H1 (cell line): ENCODE data around the gene C1GALT1. TPM values are rescaled to one million over a fixed set of nuclear protein-coding genes. Genes with fewer than 3 reads are reported as not detected.

ENCODE experiments used
- CTCF ChIA-PET: fragments of 300-600 bp; sonication (Branson Sonifier 250); formaldehyde crosslinking; loops from one replicate; lab custom pipeline; 2021; ENCODE audit not compliant: partially characterized antibody; lab: Charles Lee
- POLR2A ChIA-PET: fragments of 300-600 bp; sonication (Branson Sonifier 250); formaldehyde crosslinking; loops from one replicate; lab custom pipeline; 2021; ENCODE audit warnings: inconsistent platforms; ENCODE audit not compliant: partially characterized antibody; lab: Charles Lee
- DNase-seq, 2 experiments: peaks; one replicate each; pipeline versions ENCODE4 v3.0.0 to v3.0.0-alpha.2; 2010 to 2022; ENCODE audit warnings: low spot score in 2 of 2, low read depth in 1 of 2, mixed read lengths in 1 of 2
- FAIRE-seq: peaks from 2 replicates; lab custom pipeline; 2011; peaks lifted over from hg19 to GRCh38; lab: Jason Lieb, UNC
- H2AFZ ChIP-seq: 2 replicates; pipeline ENCODE4 v1.8.1; 2012; ENCODE audit warnings: low read length, inconsistent platforms
- H2AK5ac ChIP-seq: 2 replicates; pipeline ENCODE4 v1.6.1; 2013; ENCODE audit warnings: low read depth, low read length
- H2BK120ac ChIP-seq: replicated peaks from 2 replicates; pipeline ENCODE3; 2013; ENCODE audit warnings: low read depth, low read length, inconsistent platforms
- H2BK12ac ChIP-seq: 2 replicates; pipeline ENCODE4 v1.6.1; 2013; ENCODE audit warnings: low read depth, low read length
- H2BK15ac ChIP-seq: 2 replicates; pipeline ENCODE4 v1.6.1; 2013; ENCODE audit warnings: low read length
- H2BK20ac ChIP-seq: 2 replicates; pipeline ENCODE4 v1.6.1; 2013; ENCODE audit warnings: low read length
- H2BK5ac ChIP-seq: 2 replicates; pipeline ENCODE4 v1.6.1; 2013; ENCODE audit warnings: low read depth, low read length
- H3K14ac ChIP-seq: 2 replicates; pipeline ENCODE4 v1.6.1; 2013; ENCODE audit warnings: inconsistent platforms; ENCODE audit not compliant: insufficient read length
- H3K18ac ChIP-seq: 2 replicates; pipeline ENCODE4 v1.6.1; 2013; ENCODE audit warnings: low read length; ENCODE audit errors: extremely low read depth
- H3K23ac ChIP-seq: 2 replicates; pipeline ENCODE4 v1.6.1; 2013; ENCODE audit warnings: inconsistent platforms; ENCODE audit not compliant: insufficient read length
- H3K23me2 ChIP-seq: 2 replicates; pipeline ENCODE4 v1.6.1; 2013; ENCODE audit warnings: low read depth, low read length
- H3K27ac ChIP-seq: 2 replicates; pipeline ENCODE4 v1.6.1; 2011; ENCODE audit warnings: low read depth, low read length, inconsistent platforms
- H3K27me3 ChIP-seq, 4 experiments: replicated peaks in 1 of 4; 1 replicate in 1 of 4; 2 replicates in 3 of 4; pipeline versions ENCODE4 v1.6.1 to v1.8.1; 2011 to 2013; ENCODE audit warnings: low read length in 3 of 4, mild to moderate bottlenecking in 3 of 4, inconsistent platforms in 2 of 4, mixed read lengths in 2 of 4, moderate library complexity in 1 of 4; ENCODE audit not compliant: control insufficient read depth in 3 of 4, insufficient read depth in 3 of 4; ENCODE audit errors: extremely low read depth in 1 of 4
- H3K36me3 ChIP-seq, 4 experiments: 2 replicates each; pipeline versions ENCODE4 v1.6.1 to v1.8.1; 2011 to 2013; ENCODE audit warnings: mild to moderate bottlenecking in 4 of 4, low read length in 3 of 4, moderate library complexity in 2 of 4, control low read depth in 1 of 4, inconsistent platforms in 1 of 4; ENCODE audit not compliant: insufficient read depth in 4 of 4, control insufficient read depth in 2 of 4
- H3K4ac ChIP-seq: replicated peaks from 2 replicates; pipeline ENCODE3; 2013; ENCODE audit warnings: low read length, low read depth, mixed read lengths, inconsistent platforms; ENCODE audit not compliant: insufficient read length
- H3K4me1 ChIP-seq, 4 experiments: replicated peaks in 1 of 4; 1 replicate in 1 of 4; 2 replicates in 3 of 4; pipeline versions ENCODE4 v1.6.1 to v1.8.1; 2011 to 2013; ENCODE audit warnings: low read length in 3 of 4, inconsistent platforms in 2 of 4, mixed read lengths in 1 of 4; ENCODE audit not compliant: insufficient read depth in 4 of 4, control insufficient read depth in 3 of 4
- H3K4me2 ChIP-seq, 2 experiments: 2 replicates each; pipeline versions ENCODE4 v1.6.1 to v1.8.1; 2011 to 2013; ENCODE audit warnings: low read depth in 2 of 2, low read length in 2 of 2, control low read depth in 1 of 2, inconsistent platforms in 1 of 2, mild to moderate bottlenecking in 1 of 2; ENCODE audit not compliant: insufficient read depth in 1 of 2
- H3K4me3 ChIP-seq, 4 experiments: fragments of 200-600, 300-600 bp in 1 of 4; sonication (generic), shearing (Covaris generic), sonication (Bioruptor Twin) in 1 of 4; 2 replicates each; pipeline versions ENCODE4 v1.5.1 to v1.8.1; 2011 to 2016; ENCODE audit warnings: low read length in 4 of 4, low read depth in 3 of 4, control low read depth in 2 of 4, inconsistent platforms in 2 of 4, mild to moderate bottlenecking in 2 of 4, mixed read lengths in 1 of 4, moderate library complexity in 1 of 4; ENCODE audit not compliant: insufficient read depth in 2 of 4; ENCODE audit errors: extremely low read depth in 1 of 4
- H3K56ac ChIP-seq: replicated peaks from 2 replicates; pipeline ENCODE3; 2013; ENCODE audit warnings: low read depth, mild to moderate bottlenecking, mixed read lengths, low read length, inconsistent platforms; ENCODE audit not compliant: insufficient read length
- H3K79me1 ChIP-seq: 2 replicates; pipeline ENCODE4 v1.6.1; 2013; ENCODE audit warnings: low read depth, low read length, control low read depth
- H3K79me2 ChIP-seq, 2 experiments: 2 replicates each; pipeline versions ENCODE4 v1.6.1 to v1.8.1; 2012 to 2013; ENCODE audit warnings: low read length in 2 of 2, mild to moderate bottlenecking in 2 of 2, inconsistent platforms in 1 of 2; ENCODE audit not compliant: insufficient read depth in 2 of 2, control insufficient read depth in 1 of 2
- H3K9ac ChIP-seq, 4 experiments: replicated peaks in 1 of 4; 1 replicate in 1 of 4; 2 replicates in 3 of 4; pipeline versions ENCODE4 v1.6.1 to v1.8.1; 2011 to 2013; ENCODE audit warnings: low read depth in 3 of 4, low read length in 3 of 4, control low read depth in 2 of 4, mild to moderate bottlenecking in 2 of 4, moderate library complexity in 2 of 4, inconsistent platforms in 1 of 4; ENCODE audit errors: extremely low read depth in 1 of 4
- H3K9me3 ChIP-seq, 2 experiments: 2 replicates each; pipeline versions ENCODE4 v1.6.1 to v1.8.1; 2012 to 2013; ENCODE audit warnings: mild to moderate bottlenecking in 2 of 2, moderate library complexity in 2 of 2, control low read depth in 1 of 2, inconsistent platforms in 1 of 2, low read depth in 1 of 2, low read length in 1 of 2, mixed read lengths in 1 of 2; ENCODE audit not compliant: insufficient read depth in 2 of 2
- H4K20me1 ChIP-seq, 2 experiments: replicated peaks in 1 of 2; 2 replicates each; pipeline versions ENCODE3 to v1.8.1; 2011 to 2013; ENCODE audit warnings: inconsistent platforms in 2 of 2, low read length in 2 of 2, mild to moderate bottlenecking in 1 of 2; ENCODE audit not compliant: insufficient read depth in 2 of 2, control insufficient read depth in 1 of 2
- H4K5ac ChIP-seq: 2 replicates; pipeline ENCODE4 v1.6.1; 2013; ENCODE audit warnings: low read length, low read depth, mixed read lengths, inconsistent platforms; ENCODE audit not compliant: insufficient read length
- H4K8ac ChIP-seq: 2 replicates; pipeline ENCODE4 v1.8.0; 2013; ENCODE audit warnings: mild to moderate bottlenecking, moderate library complexity, low read length, inconsistent platforms; ENCODE audit not compliant: insufficient read depth; ENCODE audit errors: extremely low read depth
- H4K91ac ChIP-seq: replicated peaks from 2 replicates; pipeline ENCODE3; 2013; ENCODE audit warnings: low read length, mixed read lengths, inconsistent platforms; ENCODE audit not compliant: insufficient read length
- CHD2 ChIP-seq: IDR thresholded peaks from 2 replicates; pipeline ENCODE4 v1.6.1; 2012; ENCODE audit warnings: low read length, improper control_type of control experiment
- RNF2 ChIP-seq: fragments of 200-900, 300-1000 bp; sonication (generic); IDR thresholded peaks from 2 replicates; pipeline ENCODE4 v1.7.1; 2016; ENCODE audit warnings: borderline replicate concordance, low read depth, mild to moderate bottlenecking, antibody characterized with exemption, low read length; ENCODE audit not compliant: poor library complexity, severe bottlenecking; ENCODE audit errors: missing control alignments
- SIRT6 ChIP-seq: IDR thresholded peaks from one replicate; pipeline ENCODE4 v1.7.1; 2012; ENCODE audit warnings: low read length, inconsistent platforms
- WGBS, 2 experiments: shearing (Covaris generic) in 1 of 2; methylation state at CpG; one replicate each; pipeline versions ENCODE4 v1.1.6 to v1.1.7; 2013 to 2015; ENCODE audit warnings: low lambda C conversion rate in 2 of 2, mixed read lengths in 2 of 2, inconsistent platforms in 1 of 2, low coverage in 1 of 2, missing lambda C conversion rate in 1 of 2; ENCODE audit not compliant: insufficient replicate concordance in 2 of 2, insufficient coverage in 1 of 2, insufficient read length in 1 of 2; ENCODE audit errors: extremely low coverage in 1 of 2, missing lambda C conversion rate in 1 of 2; 5-methylcytosine and 5-hydroxymethylcytosine counted together
- polyA plus RNA-seq, 7 experiments: library from polyadenylated mRNA; depleted of rRNA in 3 of 7; stranded (reverse) in 5 of 7; unstranded in 2 of 7; fragments of >200 nt in 5 of 7; fragments of 200-250 nt in 2 of 7; gene quantifications; 1 replicate in 5 of 7; 2 replicates in 1 of 7; 4 replicates in 1 of 7; pipeline versions ENCODE4 v1.2.1 to v1.2.3, GENCODE V29; 2011 to 2013; ENCODE audit warnings: missing spikeins in 2 of 7, mixed read lengths in 2 of 7
- total RNA-seq: library from RNA; stranded (reverse); fragmentation: NEBNext Ultra II Directional; extraction: Animal tissue kit (Norgen Biotek cat#: 25700); gene quantifications from 2 replicates; pipeline ENCODE4 v1.2.1, GENCODE V29; 2021
- TF ChIP-seq, protein P1 (sequence below): IDR thresholded peaks from 2 replicates; pipeline ENCODE4 v1.6.1; 2011; ENCODE audit warnings: low read depth, mild to moderate bottlenecking, low read length; ENCODE audit not compliant: insufficient read depth
- TF ChIP-seq, protein P2 (sequence below), 3 experiments: IDR thresholded peaks; 1 replicate in 2 of 3; 2 replicates in 1 of 3; pipeline versions ENCODE4 v1.5.1 to v1.6.1; 2011; ENCODE audit warnings: low read length in 3 of 3, mild to moderate bottlenecking in 3 of 3, inconsistent platforms in 2 of 3, low read depth in 1 of 3, moderate library complexity in 1 of 3; ENCODE audit not compliant: insufficient read depth in 1 of 3; ENCODE audit errors: control extremely low read depth in 1 of 3

The C1GALT1 gene
- total and polyA plus RNA-seq, 2 of the 8 experiments (the other 6 are each of a cell fraction or from before 2014, with no cell fraction given) = 18.7 to 94.2 TPM

DNA sequence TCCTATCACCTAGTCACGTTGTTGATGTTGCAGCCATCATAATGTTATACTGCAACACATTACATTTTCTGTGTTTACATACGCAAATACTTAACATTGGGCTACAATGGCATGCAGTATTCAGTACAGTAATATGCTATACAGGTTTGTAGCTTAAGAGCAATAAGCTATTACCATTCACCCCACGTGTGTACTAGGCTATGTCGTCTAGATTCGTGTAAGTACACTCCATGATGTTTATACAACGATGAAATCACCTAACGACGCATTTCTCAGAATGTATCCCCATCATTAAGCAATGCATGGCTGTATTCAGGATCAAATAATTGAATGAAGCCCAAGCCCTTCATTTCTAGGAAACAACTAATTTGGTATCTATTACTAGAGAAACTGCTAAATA lies 43.4 kb upstream of the C1GALT1 start:
- H3K14ac ChIP-seq = no peak overlapping the region
- no peaks in the 10 kb centered on the region for H3K36me3 ChIP-seq
- H3K23me2 ChIP-seq = 0 out of 2 replicates have a peak, but pooled peaks cover 2% of the 10 kb centered on the region
- no peak overlapping the region for H2BK12ac ChIP-seq
- H2AFZ ChIP-seq = no peak overlapping the region
- peaks cover 0 to 13% (median 4%) of the 10 kb centered on the region in 4 experiments; a peak in 3 of 7 replicates for H3K4me1 ChIP-seq
- H3K9me3 ChIP-seq = no peaks in the 10 kb centered on the region
- H3K56ac ChIP-seq = no peak overlapping the region
- no peak overlapping the region for H2BK20ac ChIP-seq
- H3K4me2 ChIP-seq = no peak overlapping the region
- no peaks in the 10 kb centered on the region for H3K79me1 ChIP-seq
- no peak for TF ChIP-seq RNF2
- TF ChIP-seq, protein P1, sequence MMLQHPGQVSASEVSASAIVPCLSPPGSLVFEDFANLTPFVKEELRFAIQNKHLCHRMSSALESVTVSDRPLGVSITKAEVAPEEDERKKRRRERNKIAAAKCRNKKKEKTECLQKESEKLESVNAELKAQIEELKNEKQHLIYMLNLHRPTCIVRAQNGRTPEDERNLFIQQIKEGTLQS = no peak
- TF ChIP-seq SIRT6 = no peak
- no peak for TF ChIP-seq CHD2
- TF ChIP-seq, protein P2, sequence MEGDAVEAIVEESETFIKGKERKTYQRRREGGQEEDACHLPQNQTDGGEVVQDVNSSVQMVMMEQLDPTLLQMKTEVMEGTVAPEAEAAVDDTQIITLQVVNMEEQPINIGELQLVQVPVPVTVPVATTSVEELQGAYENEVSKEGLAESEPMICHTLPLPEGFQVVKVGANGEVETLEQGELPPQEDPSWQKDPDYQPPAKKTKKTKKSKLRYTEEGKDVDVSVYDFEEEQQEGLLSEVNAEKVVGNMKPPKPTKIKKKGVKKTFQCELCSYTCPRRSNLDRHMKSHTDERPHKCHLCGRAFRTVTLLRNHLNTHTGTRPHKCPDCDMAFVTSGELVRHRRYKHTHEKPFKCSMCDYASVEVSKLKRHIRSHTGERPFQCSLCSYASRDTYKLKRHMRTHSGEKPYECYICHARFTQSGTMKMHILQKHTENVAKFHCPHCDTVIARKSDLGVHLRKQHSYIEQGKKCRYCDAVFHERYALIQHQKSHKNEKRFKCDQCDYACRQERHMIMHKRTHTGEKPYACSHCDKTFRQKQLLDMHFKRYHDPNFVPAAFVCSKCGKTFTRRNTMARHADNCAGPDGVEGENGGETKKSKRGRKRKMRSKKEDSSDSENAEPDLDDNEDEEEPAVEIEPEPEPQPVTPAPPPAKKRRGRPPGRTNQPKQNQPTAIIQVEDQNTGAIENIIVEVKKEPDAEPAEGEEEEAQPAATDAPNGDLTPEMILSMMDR (IDR thresholded peaks at IDR 0.05; ENCODE audit: control extremely low read depth in 1 of 3, insufficient read depth in 1 of 3, low read depth in 1 of 3, low read length in 3 of 3) = no peak
- no peak for FAIRE-seq
- H3K9ac ChIP-seq = no peak overlapping the region
- H3K4ac ChIP-seq = no peak overlapping the region
- no peaks in the 10 kb centered on the region for H3K27me3 ChIP-seq
- POLR2A ChIA-PET = no interaction called here
- CTCF ChIA-PET = no interaction called here
- no peak overlapping the region for H4K8ac ChIP-seq
- WGBS, 2 experiments = 95% methylated on average over 8 of the region's 8 CpGs; no CpG with 5 or more reads in 1 of the 2 experiments
- no peak overlapping the region for H3K23ac ChIP-seq
- no peak overlapping the region for H4K5ac ChIP-seq
- no peaks in the 10 kb centered on the region for H3K79me2 ChIP-seq
- H4K91ac ChIP-seq = no peak overlapping the region
- no peak overlapping the region for H2BK5ac ChIP-seq
- H2BK120ac ChIP-seq = no peak overlapping the region
- H3K4me3 ChIP-seq = no peak overlapping the region
- no peak overlapping the region for H3K18ac ChIP-seq
- H2AK5ac ChIP-seq = no peak overlapping the region
- DNase-seq = no peak
- no peak overlapping the region for H3K27ac ChIP-seq
- no peak overlapping the region for H2BK15ac ChIP-seq
- H4K20me1 ChIP-seq = no peaks in the 10 kb centered on the region
